HepG2 (cell line): ENCODE measurements around the gene MSI2. TPM values are rescaled to one million over a fixed set of nuclear protein-coding genes. Genes with fewer than 3 reads are reported as not detected.

Source experiments
- HCFC1 ChIP-seq: fragments of 150-350 bp; IDR thresholded peaks from 2 replicates; pipeline ENCODE4 v1.6.1; 2014; ENCODE audit warnings: low read depth, low read length
- HOXA7 ChIP-seq: sonication (generic); formaldehyde crosslinking; IDR thresholded peaks from 2 replicates; pipeline ENCODE4 v1.8.1; 2022; ENCODE audit warnings: mild to moderate bottlenecking, missing genetic modification reagents, moderate library complexity
- IKZF4 ChIP-seq: sonication (generic); formaldehyde crosslinking; IDR thresholded peaks from 2 replicates; pipeline ENCODE4 v1.5.1; 2020; ENCODE audit warnings: borderline replicate concordance, mild to moderate bottlenecking, low read depth, missing genetic modification reagents; ENCODE audit errors: not compliant biosample characterization
- IRF2 ChIP-seq: IDR thresholded peaks from 2 replicates; pipeline ENCODE4 v1.6.1; 2018; ENCODE audit warnings: missing genetic modification reagents, missing compliant biosample characterization
- KDM1A ChIP-seq: IDR thresholded peaks from 2 replicates; pipeline ENCODE4 v1.6.1; 2016; ENCODE audit warnings: missing compliant biosample characterization
- LCORL ChIP-seq, 2 experiments: fragments of 450-650 bp in 1 of 2; sonication (generic) in 1 of 2; formaldehyde crosslinking in 1 of 2; IDR thresholded peaks; 2 replicates each; pipeline versions ENCODE4 v1.5.0 to v1.6.1; 2017 to 2020; ENCODE audit warnings: antibody characterized with exemption in 1 of 2, missing genetic modification reagents in 1 of 2
- MBD4 ChIP-seq: IDR thresholded peaks from 2 replicates; pipeline ENCODE4 v1.6.1; 2012; ENCODE audit warnings: low read length, inconsistent platforms, borderline replicate concordance
- NONO ChIP-seq, 2 experiments: fragments of 450-650 bp in 1 of 2; sonication (generic) in 1 of 2; formaldehyde crosslinking in 1 of 2; IDR thresholded peaks in 1 of 2; conservative IDR thresholded peaks in 1 of 2; 2 replicates each; pipeline versions ENCODE4 v1.6.1 to v1.8.0; 2017 to 2022; ENCODE audit warnings: mild to moderate bottlenecking in 1 of 2, missing genetic modification reagents in 1 of 2, moderate library complexity in 1 of 2
- NPAS2 ChIP-seq: sonication (generic); formaldehyde crosslinking; IDR thresholded peaks from 2 replicates; pipeline ENCODE4 v1.8.0; 2022; ENCODE audit warnings: mild to moderate bottlenecking, missing genetic modification reagents, borderline replicate concordance
- RAD51 ChIP-seq: fragments of 450-650 bp; IDR thresholded peaks from 2 replicates; pipeline ENCODE4 v1.6.1; 2016; ENCODE audit warnings: borderline replicate concordance
- TCF7 ChIP-seq: sonication (generic); IDR thresholded peaks from 2 replicates; pipeline ENCODE4 v1.6.1; 2016; ENCODE audit warnings: antibody characterized with exemption, low read depth
- THYN1 ChIP-seq: sonication (generic); formaldehyde crosslinking; IDR thresholded peaks from 2 replicates; pipeline ENCODE4 v1.8.1; 2023; ENCODE audit warnings: low read depth, mild to moderate bottlenecking, moderate library complexity, missing genetic modification reagents, borderline replicate concordance
- ZNF20 ChIP-seq: sonication (generic); formaldehyde crosslinking; IDR thresholded peaks from 2 replicates; pipeline ENCODE4 v1.4.0; 2020; ENCODE audit warnings: mild to moderate bottlenecking, moderate library complexity, missing genetic modification reagents
- ZNF235 ChIP-seq: sonication (generic); formaldehyde crosslinking; IDR thresholded peaks from 2 replicates; pipeline ENCODE4 v1.8.1; 2023; ENCODE audit warnings: mild to moderate bottlenecking, missing genetic modification reagents, borderline replicate concordance
- ZNF253 ChIP-seq: sonication (generic); formaldehyde crosslinking; IDR thresholded peaks from 2 replicates; pipeline ENCODE4 v1.8.0; 2022; ENCODE audit warnings: mild to moderate bottlenecking, missing genetic modification reagents, borderline replicate concordance
- ZNF451 ChIP-seq: sonication (generic); formaldehyde crosslinking; IDR thresholded peaks from 2 replicates; pipeline ENCODE4 v1.5.0; 2020; ENCODE audit warnings: mild to moderate bottlenecking, missing genetic modification reagents
- ZNF556 ChIP-seq: sonication (generic); formaldehyde crosslinking; IDR thresholded peaks from 2 replicates; pipeline ENCODE4 v1.4.0; 2020; ENCODE audit warnings: mild to moderate bottlenecking, missing genetic modification reagents, borderline replicate concordance
- ZNF572 ChIP-seq: sonication (generic); formaldehyde crosslinking; IDR thresholded peaks from 2 replicates; pipeline ENCODE4 v1.5.1; 2020; ENCODE audit warnings: mild to moderate bottlenecking, missing genetic modification reagents
- polyA plus RNA-seq, 8 experiments: library from polyadenylated mRNA; depleted of rRNA in 3 of 8; stranded (reverse) in 7 of 8; unstranded in 1 of 8; fragments of >200 nt; fragmentation: Illumina TruSeq in 4 of 8; extraction: Trizol in 4 of 8; gene quantifications; 2 replicates each; pipeline versions ENCODE4 v1.2.1 to v1.2.3, GENCODE V29; 2011 to 2016; ENCODE audit warnings: low read depth in 4 of 8, missing spikeins in 1 of 8, mixed read lengths in 1 of 8; ENCODE audit not compliant: insufficient read depth in 1 of 8
- total RNA-seq, 5 experiments: library from RNA; depleted of rRNA; stranded (reverse); fragments of >200 nt; fragmentation: Illumina TruSeq; extraction: Trizol; gene quantifications; 2 replicates each; pipeline ENCODE4 v1.2.3, GENCODE V29; 2016; ENCODE audit warnings: low read depth in 1 of 5
- TF ChIP-seq, protein P1 (sequence below): fragments of 450-650 bp; IDR thresholded peaks from 2 replicates; pipeline ENCODE4 v1.6.1; 2017
- TF ChIP-seq, protein P2 (sequence below): sonication (generic); formaldehyde crosslinking; IDR thresholded peaks from 2 replicates; pipeline ENCODE4 v1.4.0; 2020; ENCODE audit warnings: mild to moderate bottlenecking, missing genetic modification reagents

The MSI2 gene
- total and polyA plus RNA-seq, 2 of the 13 experiments (the other 11 are each of a cell fraction or from before 2014, with no cell fraction given) = 77.5 to 78.4 TPM

- no peak for TF ChIP-seq TCF7
- no peak for TF ChIP-seq HCFC1
- no peak for TF ChIP-seq THYN1 (CRISPR knock-in tag)
- TF ChIP-seq LCORL (IDR thresholded peaks at IDR 0.05) = 0 out of 2 replicates have a peak, but pooled peaks have one; percentile 22
- TF ChIP-seq LCORL (CRISPR knock-in tag; IDR thresholded peaks at IDR 0.05) = no peak
- TF ChIP-seq ZNF572 (CRISPR knock-in tag) = peak; percentile 37; the same call in 1 of the 2 replicates
- no peak for TF ChIP-seq ZNF556 (CRISPR knock-in tag)
- 0 out of 2 replicates have a peak, but pooled peaks have one; percentile 18 for TF ChIP-seq ZNF451 (CRISPR knock-in tag)
- TF ChIP-seq, protein P1, sequence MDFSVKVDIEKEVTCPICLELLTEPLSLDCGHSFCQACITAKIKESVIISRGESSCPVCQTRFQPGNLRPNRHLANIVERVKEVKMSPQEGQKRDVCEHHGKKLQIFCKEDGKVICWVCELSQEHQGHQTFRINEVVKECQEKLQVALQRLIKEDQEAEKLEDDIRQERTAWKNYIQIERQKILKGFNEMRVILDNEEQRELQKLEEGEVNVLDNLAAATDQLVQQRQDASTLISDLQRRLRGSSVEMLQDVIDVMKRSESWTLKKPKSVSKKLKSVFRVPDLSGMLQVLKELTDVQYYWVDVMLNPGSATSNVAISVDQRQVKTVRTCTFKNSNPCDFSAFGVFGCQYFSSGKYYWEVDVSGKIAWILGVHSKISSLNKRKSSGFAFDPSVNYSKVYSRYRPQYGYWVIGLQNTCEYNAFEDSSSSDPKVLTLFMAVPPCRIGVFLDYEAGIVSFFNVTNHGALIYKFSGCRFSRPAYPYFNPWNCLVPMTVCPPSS = no peak
- TF ChIP-seq MBD4 = no peak
- TF ChIP-seq, protein P2, sequence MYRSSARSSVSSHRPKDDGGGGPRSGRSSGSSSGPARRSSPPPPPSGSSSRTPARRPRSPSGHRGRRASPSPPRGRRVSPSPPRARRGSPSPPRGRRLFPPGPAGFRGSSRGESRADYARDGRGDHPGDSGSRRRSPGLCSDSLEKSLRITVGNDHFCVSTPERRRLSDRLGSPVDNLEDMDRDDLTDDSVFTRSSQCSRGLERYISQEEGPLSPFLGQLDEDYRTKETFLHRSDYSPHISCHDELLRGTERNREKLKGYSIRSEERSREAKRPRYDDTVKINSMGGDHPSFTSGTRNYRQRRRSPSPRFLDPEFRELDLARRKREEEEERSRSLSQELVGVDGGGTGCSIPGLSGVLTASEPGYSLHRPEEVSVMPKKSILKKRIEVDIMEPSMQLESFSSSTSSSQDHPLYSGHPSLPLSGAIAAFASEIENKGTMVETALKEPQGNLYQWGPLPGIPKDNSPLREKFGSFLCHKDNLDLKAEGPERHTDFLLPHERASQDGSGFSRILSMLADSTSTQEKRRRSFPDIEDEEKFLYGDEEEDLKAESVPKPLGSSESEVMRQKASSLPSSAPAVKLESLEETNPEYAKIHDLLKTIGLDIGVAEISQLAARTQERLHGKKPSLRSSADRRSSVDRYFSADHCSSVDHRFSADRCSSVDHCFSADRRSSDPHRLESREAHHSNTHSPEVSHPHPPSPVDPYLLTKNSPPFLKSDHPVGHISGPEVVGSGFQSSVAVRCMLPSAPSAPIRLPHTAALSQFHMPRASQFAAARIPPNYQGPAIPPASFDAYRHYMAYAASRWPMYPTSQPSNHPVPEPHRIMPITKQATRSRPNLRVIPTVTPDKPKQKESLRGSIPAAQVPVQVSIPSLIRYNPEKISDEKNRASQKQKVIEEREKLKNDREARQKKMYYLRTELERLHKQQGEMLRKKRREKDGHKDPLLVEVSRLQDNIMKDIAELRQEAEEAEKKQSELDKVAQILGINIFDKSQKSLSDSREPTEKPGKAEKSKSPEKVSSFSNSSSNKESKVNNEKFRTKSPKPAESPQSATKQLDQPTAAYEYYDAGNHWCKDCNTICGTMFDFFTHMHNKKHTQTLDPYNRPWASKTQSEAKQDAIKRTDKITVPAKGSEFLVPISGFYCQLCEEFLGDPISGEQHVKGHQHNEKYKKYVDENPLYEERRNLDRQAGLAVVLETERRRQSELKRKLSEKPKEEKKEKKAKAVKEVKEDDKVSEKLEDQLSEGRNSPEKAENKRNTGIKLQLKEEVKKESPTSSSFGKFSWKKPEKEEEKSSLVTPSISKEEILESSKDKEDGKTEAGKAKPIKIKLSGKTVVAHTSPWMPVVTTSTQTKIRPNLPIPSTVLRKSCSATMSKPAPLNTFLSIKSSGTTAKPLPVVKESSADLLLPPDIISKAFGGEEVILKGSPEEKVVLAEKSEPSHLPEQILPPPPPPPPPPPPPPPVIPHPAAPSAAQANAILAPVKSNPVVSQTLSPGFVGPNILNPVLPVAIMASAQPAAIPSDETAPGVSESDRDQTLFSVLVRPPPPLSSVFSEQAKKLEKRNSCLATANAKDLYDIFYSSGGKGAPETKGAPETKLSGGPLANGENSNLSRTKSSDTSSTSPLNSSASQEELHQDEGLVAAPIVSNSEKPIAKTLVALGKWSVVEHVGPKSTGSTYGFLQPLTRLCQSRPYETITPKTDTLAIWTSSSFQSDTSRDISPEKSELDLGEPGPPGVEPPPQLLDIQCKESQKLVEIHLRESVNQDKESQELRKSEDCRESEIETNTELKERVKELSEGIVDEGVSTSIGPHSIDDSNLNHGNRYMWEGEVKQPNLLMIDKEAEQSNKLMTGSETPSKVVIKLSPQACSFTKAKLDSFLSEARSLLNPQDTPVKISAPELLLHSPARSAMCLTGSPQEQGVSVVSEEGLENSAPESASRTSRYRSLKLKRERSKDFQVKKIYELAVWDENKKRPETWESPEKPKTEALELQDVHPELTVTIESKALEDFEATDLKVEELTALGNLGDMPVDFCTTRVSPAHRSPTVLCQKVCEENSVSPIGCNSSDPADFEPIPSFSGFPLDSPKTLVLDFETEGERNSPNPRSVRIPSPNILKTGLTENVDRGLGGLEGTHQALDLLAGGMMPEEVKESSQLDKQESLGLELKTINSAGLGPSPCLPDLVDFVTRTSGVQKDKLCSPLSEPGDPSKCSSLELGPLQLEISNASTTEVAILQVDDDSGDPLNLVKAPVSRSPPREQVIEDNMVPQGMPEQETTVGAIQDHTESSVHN (CRISPR knock-in tag) = no peak
- no peak for TF ChIP-seq IRF2 (CRISPR knock-in tag)
- TF ChIP-seq HOXA7 (CRISPR knock-in tag) = no peak
- TF ChIP-seq IKZF4 = no peak
- no peak for TF ChIP-seq NONO (IDR thresholded peaks at IDR 0.05)
- 0 out of 2 replicates have a peak, but pooled peaks have one; percentile 44 for TF ChIP-seq NONO (CRISPR knock-in tag; conservative IDR thresholded peaks at IDR 0.05)
- TF ChIP-seq ZNF253 = 0 out of 2 replicates have a peak, but pooled peaks have one; percentile 33
- no peak for TF ChIP-seq ZNF20 (CRISPR knock-in tag)
- no peak for TF ChIP-seq ZNF235 (CRISPR knock-in tag)
- no peak for TF ChIP-seq NPAS2 (CRISPR knock-in tag)
- no peak for TF ChIP-seq KDM1A (CRISPR knock-in tag)
- TF ChIP-seq RAD51 = no peak
Measured at GRCh38 chr17:57440522-57441269, 184.4 kb downstream of the MSI2 start (continued).
